Left lung (tissue), 10 donors: ENCODE data around the gene DSCAML1. TPM values are rescaled to one million over a fixed set of nuclear protein-coding genes. Genes with fewer than 3 reads are reported as not detected.

ENCODE experiments used
- ATAC-seq: fragments of 200-7000 bp; cut with Tn5 transposase; one replicate; pipeline ENCODE4 v1.9.1; 2020; ENCODE audit warnings: moderate library complexity
- DNase-seq, 4 donors: peaks; one replicate each; pipeline ENCODE4 v3.0.0-alpha.2; 2013 to 2020
- H3K27ac ChIP-seq, 2 donors: fragments of 200-600 bp; sonication (generic) in 1 of 2; one replicate each; pipeline versions ENCODE4 v1.5.0 to v1.8.0; 2020 to 2021
- H3K27me3 ChIP-seq, 2 donors: fragments of 200-600 bp; sonication (generic) in 1 of 2; one replicate each; pipeline versions ENCODE4 v1.5.0 to v1.8.0; 2020 to 2021
- H3K36me3 ChIP-seq, 2 donors: fragments of 200-600 bp; sonication (generic) in 1 of 2; one replicate each; pipeline versions ENCODE4 v1.5.0 to v1.8.0; 2020 to 2021
- H3K4me1 ChIP-seq, 2 donors: fragments of 200-600 bp; one replicate each; pipeline ENCODE4 v1.8.0; 2021
- H3K4me3 ChIP-seq, 2 donors: fragments of 200-600 bp; sonication (generic) in 1 of 2; one replicate each; pipeline versions ENCODE4 v1.5.0 to v1.8.0; 2020 to 2021; ENCODE audit warnings: mild to moderate bottlenecking in 1 of 2
- H3K9me3 ChIP-seq, 2 donors: fragments of 200-600 bp; sonication (generic) in 1 of 2; one replicate each; pipeline versions ENCODE4 v1.5.0 to v1.8.0; 2020 to 2021
- intact Hi-C, 2 donors: fragments of 100-400 bp; cut with DNase I; formaldehyde crosslinking; loops; one replicate each; pipeline versions ENCODE4 v1.11.2 to v1.14.2; 2022
- polyA plus RNA-seq, 6 donors: library from polyadenylated mRNA; unstranded; fragments of 120-200 nt; gene quantifications; one replicate each; pipeline ENCODE4 v1.2.1, GENCODE V29; 2013; ENCODE audit not compliant: insufficient read length in 6 of 6
- total RNA-seq, 2 donors: library from RNA; stranded (reverse); fragmentation: NEBNext Ultra II Directional; extraction: Animal tissue kit (Norgen Biotek cat#: 25700); gene quantifications; one replicate each; pipeline ENCODE4 v1.2.1, GENCODE V29; 2021
- TF ChIP-seq, protein P1 (sequence below), 2 donors: fragments of 200-600 bp; sonication (generic) in 1 of 2; IDR thresholded peaks; one replicate each; pipeline versions ENCODE4 v1.5.0 to v1.8.0; 2021; ENCODE audit warnings: antibody characterized with exemption in 2 of 2
- donor health status: DM: no; HTN: yes; CAD: no.
- donor health status: DM: no; HTN: no; CAD: no.

DSCAML1 gene
- total and polyA plus RNA-seq, 8 donors = 0.35 to 1.8 (median 1.2) TPM

DNA sequence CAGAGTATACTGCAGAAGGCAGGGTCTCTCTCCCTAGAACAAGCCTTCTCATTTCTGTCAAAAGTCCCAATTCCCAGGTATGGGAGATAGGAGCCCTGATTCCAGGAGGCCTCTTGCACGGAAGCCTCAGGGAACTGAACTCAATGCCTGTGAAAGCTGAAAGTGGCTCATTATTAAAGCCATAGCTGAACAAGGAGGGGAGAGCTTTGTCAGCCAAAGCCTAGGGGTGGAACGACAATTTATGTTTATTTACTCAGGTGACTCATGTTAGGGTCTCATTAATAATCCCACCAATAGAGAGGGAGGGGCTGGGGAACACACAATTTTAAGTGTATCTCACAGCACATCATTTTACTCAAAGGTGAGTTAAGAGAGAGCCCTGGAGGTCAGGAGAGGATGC lies 44.9 kb downstream of the DSCAML1 start:
- intact Hi-C loops = no loop called here

DNA sequence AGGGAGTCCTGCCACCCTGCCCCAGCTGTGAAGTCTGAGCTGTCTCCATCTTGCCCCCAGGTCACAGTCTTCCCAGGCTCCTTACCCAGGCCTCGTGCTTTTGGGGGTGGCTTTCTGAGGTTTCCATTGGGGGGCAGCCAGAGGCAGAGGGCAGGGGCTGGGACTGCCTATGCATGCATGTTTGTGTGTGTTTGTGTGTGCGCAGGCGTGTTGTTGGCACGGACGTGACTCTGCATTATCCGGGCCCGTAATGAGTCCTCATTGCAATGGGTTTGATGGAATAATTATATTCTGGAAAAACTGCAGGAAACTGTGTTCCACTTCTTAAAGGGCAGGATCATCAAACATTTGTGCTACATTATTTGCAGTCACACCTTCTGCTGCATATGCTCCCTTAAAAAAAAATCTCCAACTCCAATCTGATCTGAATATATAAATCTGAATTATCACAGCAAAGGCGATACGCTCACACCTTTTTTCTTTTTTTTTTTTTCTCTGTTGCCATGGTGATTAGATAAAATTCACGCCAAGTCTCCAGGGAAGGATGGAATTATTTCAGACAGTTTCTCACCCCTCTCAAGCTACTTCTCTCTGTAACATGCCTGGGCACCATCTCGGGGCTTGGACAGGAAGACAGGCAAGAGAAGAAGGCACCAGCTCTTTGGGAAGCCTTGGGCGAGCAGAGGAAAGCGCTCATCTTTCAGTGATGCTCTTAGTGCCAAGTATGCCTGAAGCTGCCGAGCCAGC lies 45.9 kb downstream of the DSCAML1 start:
- no peaks in the 10 kb centered on the region for H3K27me3 ChIP-seq
- intact Hi-C loops = no loop called here
- no peaks in the 10 kb centered on the region for H3K9me3 ChIP-seq
- no peaks in the 10 kb centered on the region for H3K4me1 ChIP-seq
- H3K36me3 ChIP-seq = no peaks in the 10 kb centered on the region
- no peak overlapping the region for H3K4me3 ChIP-seq
- H3K27ac ChIP-seq = no peak overlapping the region
- TF ChIP-seq, protein P1, sequence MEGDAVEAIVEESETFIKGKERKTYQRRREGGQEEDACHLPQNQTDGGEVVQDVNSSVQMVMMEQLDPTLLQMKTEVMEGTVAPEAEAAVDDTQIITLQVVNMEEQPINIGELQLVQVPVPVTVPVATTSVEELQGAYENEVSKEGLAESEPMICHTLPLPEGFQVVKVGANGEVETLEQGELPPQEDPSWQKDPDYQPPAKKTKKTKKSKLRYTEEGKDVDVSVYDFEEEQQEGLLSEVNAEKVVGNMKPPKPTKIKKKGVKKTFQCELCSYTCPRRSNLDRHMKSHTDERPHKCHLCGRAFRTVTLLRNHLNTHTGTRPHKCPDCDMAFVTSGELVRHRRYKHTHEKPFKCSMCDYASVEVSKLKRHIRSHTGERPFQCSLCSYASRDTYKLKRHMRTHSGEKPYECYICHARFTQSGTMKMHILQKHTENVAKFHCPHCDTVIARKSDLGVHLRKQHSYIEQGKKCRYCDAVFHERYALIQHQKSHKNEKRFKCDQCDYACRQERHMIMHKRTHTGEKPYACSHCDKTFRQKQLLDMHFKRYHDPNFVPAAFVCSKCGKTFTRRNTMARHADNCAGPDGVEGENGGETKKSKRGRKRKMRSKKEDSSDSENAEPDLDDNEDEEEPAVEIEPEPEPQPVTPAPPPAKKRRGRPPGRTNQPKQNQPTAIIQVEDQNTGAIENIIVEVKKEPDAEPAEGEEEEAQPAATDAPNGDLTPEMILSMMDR (IDR thresholded peaks at IDR 0.05) = no peak
- DNase-seq (no peak), ATAC-seq (no peak)

More for the DNA sequence above, 44.9 kb downstream of the DSCAML1 start:
- Histone ChIP-seq H3K36me3 (no peaks in the 10 kb centered on the region), H3K9me3 (no peaks in the 10 kb centered on the region), H3K27me3 (no peaks in the 10 kb centered on the region), H3K4me3 (no peak overlapping the region), H3K27ac (no peak overlapping the region), H3K4me1 (no peaks in the 10 kb centered on the region)
- ATAC-seq = no peak
- TF ChIP-seq, protein P1 (IDR thresholded peaks at IDR 0.05) = no peak
- DNase-seq = no peak

DNA sequence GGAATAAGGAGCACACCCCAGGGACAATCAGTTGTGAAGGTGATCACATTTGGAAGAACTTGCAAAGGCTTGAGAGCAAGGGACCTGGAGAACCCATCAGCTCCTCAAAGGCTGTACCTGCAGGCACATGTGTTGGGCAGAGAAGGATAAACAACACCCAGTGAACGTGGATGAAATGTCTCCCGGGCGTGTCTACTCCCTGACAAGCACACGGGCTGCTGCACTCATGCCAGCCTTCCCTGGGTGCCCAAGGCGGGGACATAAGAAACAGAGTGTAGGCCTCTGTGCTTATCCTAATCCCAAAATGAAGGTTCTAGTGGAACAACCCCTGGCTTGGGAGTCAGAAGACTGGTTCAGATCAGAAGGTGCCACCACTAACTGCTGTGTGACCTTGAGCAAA lies 46.7 kb downstream of the DSCAML1 start:
- Histone ChIP-seq H3K9me3 (no peaks in the 10 kb centered on the region), H3K4me1 (no peaks in the 10 kb centered on the region), H3K27me3 (no peaks in the 10 kb centered on the region), H3K4me3 (no peak overlapping the region), H3K27ac (no peak overlapping the region), H3K36me3 (no peaks in the 10 kb centered on the region)
- intact Hi-C loops = no loop called here
- ATAC-seq (no peak), DNase-seq (no peak)
- TF ChIP-seq, protein P1 (IDR thresholded peaks at IDR 0.05) = no peak

DNA sequence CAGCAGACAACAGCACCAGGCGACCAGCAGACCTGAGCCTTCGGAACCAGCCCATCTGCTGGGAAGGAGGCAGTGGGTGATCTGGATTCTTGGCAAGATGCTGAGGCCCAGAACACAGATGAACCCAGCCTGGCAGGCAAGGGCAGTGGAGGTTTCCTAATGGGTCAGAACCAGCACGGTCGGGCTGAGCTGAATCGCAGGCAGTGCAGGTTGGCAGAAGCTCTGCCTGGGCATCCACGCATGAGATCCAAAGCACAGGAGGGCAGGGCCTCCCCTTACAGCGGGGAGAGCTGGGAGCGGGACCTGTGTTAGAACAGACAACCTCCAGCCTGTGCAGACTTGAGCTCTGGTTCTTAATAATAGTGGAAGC lies 47.5 kb downstream of the DSCAML1 start:
- Histone ChIP-seq H3K27me3 (no peaks in the 10 kb centered on the region), H3K27ac (no peak overlapping the region), H3K4me1 (no peaks in the 10 kb centered on the region), H3K9me3 (no peaks in the 10 kb centered on the region), H3K4me3 (no peak overlapping the region), H3K36me3 (no peaks in the 10 kb centered on the region)
- ATAC-seq (no peak), DNase-seq (no peak)
- TF ChIP-seq, protein P1 (IDR thresholded peaks at IDR 0.05) = no peak
- intact Hi-C loops = no loop called here

DNA sequence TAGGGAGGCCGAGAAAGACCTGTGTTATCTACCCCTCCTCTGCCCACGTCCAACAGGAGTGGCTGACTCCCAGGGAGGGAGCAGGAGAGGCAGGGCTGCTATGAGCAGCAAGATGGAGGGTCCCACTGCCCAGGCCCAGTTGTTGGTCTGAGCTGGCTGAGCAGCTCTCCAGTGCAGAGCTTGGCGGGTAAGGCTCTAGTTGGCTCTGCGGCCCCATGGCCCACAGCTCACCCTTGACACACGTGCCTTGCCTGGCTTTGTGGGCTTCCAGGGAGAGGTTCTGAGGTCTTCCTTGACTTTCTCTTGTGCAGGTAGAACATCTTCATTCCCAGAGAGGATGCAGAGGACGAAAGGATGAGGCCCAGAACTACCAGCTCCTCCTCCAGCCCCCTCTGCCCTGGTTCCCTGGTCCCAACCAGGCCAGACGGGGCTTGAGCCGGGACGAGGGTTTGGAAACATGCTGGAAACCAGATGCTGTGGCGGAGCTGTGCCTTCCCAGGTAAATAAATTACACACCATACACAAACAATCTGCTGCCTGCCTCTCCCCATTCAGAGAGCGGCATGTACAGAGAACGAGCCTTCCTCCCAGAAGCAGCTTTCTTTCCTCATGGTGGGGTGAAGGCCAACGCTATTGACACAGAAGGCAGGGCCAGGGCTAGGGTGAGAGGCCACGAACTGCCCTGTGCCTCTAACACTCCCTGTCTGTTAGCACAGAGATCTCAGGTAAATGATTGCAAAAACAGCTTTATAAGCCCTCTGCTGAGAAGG lies 48.1 kb downstream of the DSCAML1 start:
- H3K27me3 ChIP-seq = no peaks in the 10 kb centered on the region
- H3K4me1 ChIP-seq = no peaks in the 10 kb centered on the region
- no peak overlapping the region for H3K4me3 ChIP-seq
- TF ChIP-seq, protein P1 (IDR thresholded peaks at IDR 0.05) = no peak
- intact Hi-C loops = no loop called here
- DNase-seq = no peak
- no peak for ATAC-seq
- no peak overlapping the region for H3K27ac ChIP-seq
- no peaks in the 10 kb centered on the region for H3K9me3 ChIP-seq
- no peaks in the 10 kb centered on the region for H3K36me3 ChIP-seq
